GM21381 (cell line): ENCODE data around the gene PDHX.
"Not testable (repeated sequence)": the region's sequence is repeated elsewhere in the genome, so short reads cannot be mapped to it uniquely, and the experiment has no call there.

ENCODE experiments used
- ATAC-seq: cut with Tn5 transposase; IDR thresholded peaks from one replicate; pipeline ENCODE4 v1.9.1; 2021; ENCODE audit warnings: mild to moderate bottlenecking, moderate library complexity; ENCODE audit not compliant: unreplicated experiment

The PDHX gene

GRCh38 chr11:35013514-35014233 is 97.3 kb downstream of the PDHX start:
- ATAC-seq: no peak

GRCh38 chr11:35014346-35014745 is 97.9 kb downstream of the PDHX start:
- ATAC-seq: no peak

GRCh38 chr11:35015621-35016387 is 99.4 kb downstream of the PDHX start:
- ATAC-seq: no peak

- no peak for ATAC-seq
These were observed 100.5 kb downstream of the PDHX start for GRCh38 chr11:35016916-35017315.

- no peak for ATAC-seq
These were observed 101.3 kb downstream of the PDHX start for GRCh38 chr11:35017528-35018342.

- no peak for ATAC-seq
These were observed 105.2 kb downstream of the PDHX start for GRCh38 chr11:35021589-35021988.

GRCh38 chr11:35023940-35024339 is 107.5 kb downstream of the PDHX start:
- ATAC-seq: not testable (repeated sequence)

- not testable (repeated sequence) for ATAC-seq
These were observed 111.6 kb downstream of the PDHX start for GRCh38 chr11:35028007-35028406.

GRCh38 chr11:35029979-35030682 is 113.7 kb downstream of the PDHX start:
- ATAC-seq: peak; percentile 81

- ATAC-seq: no peak
These were observed 114.3 kb downstream of the PDHX start for GRCh38 chr11:35030716-35031213.

- no peak for ATAC-seq
These were observed 114.9 kb downstream of the PDHX start for GRCh38 chr11:35031346-35031745.

- no peak for ATAC-seq
These were observed 115.4 kb downstream of the PDHX start for GRCh38 chr11:35031867-35032266.

GRCh38 chr11:35033011-35033410 is 116.6 kb downstream of the PDHX start:
- no peak for ATAC-seq

GRCh38 chr11:35034401-35034800 is 118.0 kb downstream of the PDHX start:
- ATAC-seq: no peak

- ATAC-seq: no peak
These were observed 119.5 kb downstream of the PDHX start for GRCh38 chr11:35035894-35036408.

- ATAC-seq: no peak
These were observed 120.2 kb downstream of the PDHX start for GRCh38 chr11:35036639-35037038.

GRCh38 chr11:35038211-35038928 is 122.0 kb downstream of the PDHX start:
- ATAC-seq: no peak

GRCh38 chr11:35039076-35039475 is 122.7 kb downstream of the PDHX start:
- no peak for ATAC-seq

- ATAC-seq: peak; percentile 67
These were observed 124.0 kb downstream of the PDHX start for GRCh38 chr11:35040221-35040942.
